Activated CD8-positive, alpha-beta memory T cell treated with anti-CD3 and anti-CD28 coated beads for 4 hours (primary cell): Measurements from ENCODE around the gene BCL11B.

Experiments used
- DNase-seq, 2 donors: peaks; one replicate each; pipeline ENCODE4 v3.0.0-alpha.2; 2020; ENCODE audit warnings: low read depth in 2 of 2

The BCL11B gene

GRCh38 chr14:99254328-99255009, 17.5 kb downstream of the BCL11B start:
- no peak for DNase-seq

GRCh38 chr14:99253890-99254289, 18.1 kb downstream of the BCL11B start:
- DNase-seq: no peak

GRCh38 chr14:99252940-99253868, 18.8 kb downstream of the BCL11B start:
- DNase-seq: no peak

- DNase-seq: no peak
Measured at GRCh38 chr14:99252443-99252939, 19.5 kb downstream of the BCL11B start.

- no peak for DNase-seq
Measured at GRCh38 chr14:99251721-99252120, 20.3 kb downstream of the BCL11B start.

GRCh38 chr14:99250636-99251208, 21.3 kb downstream of the BCL11B start:
- DNase-seq: no peak

GRCh38 chr14:99249389-99249788, 22.6 kb downstream of the BCL11B start:
- DNase-seq: no peak

- DNase-seq: no peak
Measured at GRCh38 chr14:99248761-99249171, 23.2 kb downstream of the BCL11B start.

- no peak for DNase-seq
Measured at GRCh38 chr14:99247772-99248171, 24.2 kb downstream of the BCL11B start.

GRCh38 chr14:99247101-99247729, 24.8 kb downstream of the BCL11B start:
- DNase-seq: no peak

- no peak for DNase-seq
Measured at GRCh38 chr14:99246536-99247097, 25.4 kb downstream of the BCL11B start.

GRCh38 chr14:99245564-99246511, 26.2 kb downstream of the BCL11B start:
- no peak for DNase-seq

GRCh38 chr14:99244941-99245563, 26.9 kb downstream of the BCL11B start:
- DNase-seq: no peak

GRCh38 chr14:99244367-99244901, 27.6 kb downstream of the BCL11B start:
- DNase-seq: no peak

GRCh38 chr14:99242816-99243721, 28.9 kb downstream of the BCL11B start:
- DNase-seq: no peak

- no peak for DNase-seq
Measured at GRCh38 chr14:99242238-99242637, 29.8 kb downstream of the BCL11B start.

GRCh38 chr14:99241325-99242010, 30.5 kb downstream of the BCL11B start:
- DNase-seq: no peak
